K562 (cell line): ENCODE measurements around the gene KASH5.

ENCODE experiments used
- MTA3 ChIP-seq: fragments of 450-650 bp; formaldehyde crosslinking; IDR thresholded peaks from 2 replicates; pipeline ENCODE4 v1.6.1; 2017; ENCODE audit warnings: mild to moderate bottlenecking, borderline replicate concordance
- MYC ChIP-seq, 2 experiments: fragments of 250-450 bp in 1 of 2; sonication (Bioruptor Pico) in 1 of 2; IDR thresholded peaks; 2 replicates each; pipeline versions ENCODE4 v1.5.1 to v1.6.1; 2012 to 2021; ENCODE audit warnings: low read depth in 2 of 2, borderline replicate concordance in 1 of 2, improper control_type of control experiment in 1 of 2, low read length in 1 of 2, mild to moderate bottlenecking in 1 of 2, moderate library complexity in 1 of 2
- ZBTB33 ChIP-seq: sonication (generic); formaldehyde crosslinking; IDR thresholded peaks from 2 replicates; pipeline ENCODE4 v1.8.1; 2023; ENCODE audit warnings: mild to moderate bottlenecking, missing genetic modification reagents
- ZFX ChIP-seq: sonication (generic); formaldehyde crosslinking; IDR thresholded peaks from 2 replicates; pipeline ENCODE4 v1.8.0; 2022; ENCODE audit warnings: mild to moderate bottlenecking, missing genetic modification reagents, moderate library complexity
- ZNF431 ChIP-seq: sonication (generic); formaldehyde crosslinking; IDR thresholded peaks from 2 replicates; pipeline ENCODE4 v1.8.0; 2022; ENCODE audit warnings: mild to moderate bottlenecking, missing genetic modification reagents
- ZNF57 ChIP-seq: fragments of 450-650 bp; formaldehyde crosslinking; IDR thresholded peaks from 2 replicates; pipeline ENCODE4 v1.4.0; 2020; ENCODE audit warnings: mild to moderate bottlenecking, moderate library complexity
- TF ChIP-seq, protein P1 (sequence below), 3 experiments: IDR thresholded peaks in 2 of 3; conservative IDR thresholded peaks in 1 of 3; 2 replicates each; pipeline ENCODE4 v1.5.1; 2011 to 2012; ENCODE audit warnings: low read length in 3 of 3, mild to moderate bottlenecking in 3 of 3, control low read depth in 2 of 3, improper control_type of control experiment in 1 of 3, inconsistent platforms in 1 of 3, low read depth in 1 of 3, mixed read lengths in 1 of 3, moderate library complexity in 1 of 3; ENCODE audit not compliant: insufficient read depth in 2 of 3
- TF ChIP-seq, protein P2 (sequence below): sonication (generic); formaldehyde crosslinking; IDR thresholded peaks from 2 replicates; pipeline ENCODE4 v1.8.1; 2022; ENCODE audit warnings: missing genetic modification reagents

DNA sequence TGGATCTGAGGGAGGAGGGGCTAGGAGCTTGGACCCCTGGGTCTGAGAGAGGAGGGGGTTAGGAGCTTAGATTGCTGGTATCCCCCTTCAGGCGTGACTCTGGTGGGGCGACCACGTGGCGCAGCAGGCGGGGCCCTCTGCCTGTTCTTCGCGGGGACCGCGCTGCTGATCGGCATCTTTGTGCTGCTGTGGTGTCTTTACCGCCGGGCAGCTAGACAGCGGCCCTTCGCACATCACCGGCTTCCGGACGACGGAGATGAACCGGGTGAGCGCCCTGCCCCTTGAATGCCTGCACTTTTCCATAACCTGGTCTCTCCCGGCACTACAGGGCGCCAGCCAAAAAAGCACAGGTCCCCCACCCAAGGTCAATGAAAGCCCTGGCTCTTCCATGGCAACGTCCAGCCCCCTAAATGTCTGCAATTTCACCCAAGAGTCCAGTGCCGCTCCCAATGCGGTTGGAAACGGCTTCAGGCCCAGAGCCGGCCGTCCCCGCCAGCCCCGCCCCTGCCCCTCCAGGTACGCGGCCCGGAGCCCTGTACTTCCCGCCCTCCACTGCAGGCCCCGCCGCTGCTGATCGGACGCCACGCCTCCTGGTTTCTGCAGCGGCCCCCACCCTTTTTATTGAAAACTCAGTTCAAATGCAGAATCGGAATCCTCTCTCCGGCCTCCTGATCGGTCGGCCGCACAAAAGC is 40.0 kb downstream of the KASH5 start:
- TF ChIP-seq ZBTB33: no peak
- peak; percentile 63; the same call in 1 of the 2 replicates for TF ChIP-seq ZNF431 (CRISPR knock-in tag)
- peak; percentile 62 for TF ChIP-seq ZFX
- peak; percentile 82 for TF ChIP-seq MYC (IDR thresholded peaks at IDR 0.05; ENCODE audit: low read depth, low read length)
- TF ChIP-seq MYC (CRISPR knock-in tag; IDR thresholded peaks at IDR 0.05; ENCODE audit: borderline replicate concordance, low read depth): no peak
- TF ChIP-seq, protein P1, sequence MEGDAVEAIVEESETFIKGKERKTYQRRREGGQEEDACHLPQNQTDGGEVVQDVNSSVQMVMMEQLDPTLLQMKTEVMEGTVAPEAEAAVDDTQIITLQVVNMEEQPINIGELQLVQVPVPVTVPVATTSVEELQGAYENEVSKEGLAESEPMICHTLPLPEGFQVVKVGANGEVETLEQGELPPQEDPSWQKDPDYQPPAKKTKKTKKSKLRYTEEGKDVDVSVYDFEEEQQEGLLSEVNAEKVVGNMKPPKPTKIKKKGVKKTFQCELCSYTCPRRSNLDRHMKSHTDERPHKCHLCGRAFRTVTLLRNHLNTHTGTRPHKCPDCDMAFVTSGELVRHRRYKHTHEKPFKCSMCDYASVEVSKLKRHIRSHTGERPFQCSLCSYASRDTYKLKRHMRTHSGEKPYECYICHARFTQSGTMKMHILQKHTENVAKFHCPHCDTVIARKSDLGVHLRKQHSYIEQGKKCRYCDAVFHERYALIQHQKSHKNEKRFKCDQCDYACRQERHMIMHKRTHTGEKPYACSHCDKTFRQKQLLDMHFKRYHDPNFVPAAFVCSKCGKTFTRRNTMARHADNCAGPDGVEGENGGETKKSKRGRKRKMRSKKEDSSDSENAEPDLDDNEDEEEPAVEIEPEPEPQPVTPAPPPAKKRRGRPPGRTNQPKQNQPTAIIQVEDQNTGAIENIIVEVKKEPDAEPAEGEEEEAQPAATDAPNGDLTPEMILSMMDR (IDR thresholded peaks at IDR 0.05 in 2 of 3, conservative IDR thresholded peaks at IDR 0.05 in 1 of 3; ENCODE audit: insufficient read depth in 2 of 3, low read depth in 1 of 3, low read length in 3 of 3): no peak
- TF ChIP-seq ZNF57 (CRISPR knock-in tag): no peak
- TF ChIP-seq MTA3: 0 out of 2 replicates have a peak, but pooled peaks have one; percentile 38
- TF ChIP-seq, protein P2, sequence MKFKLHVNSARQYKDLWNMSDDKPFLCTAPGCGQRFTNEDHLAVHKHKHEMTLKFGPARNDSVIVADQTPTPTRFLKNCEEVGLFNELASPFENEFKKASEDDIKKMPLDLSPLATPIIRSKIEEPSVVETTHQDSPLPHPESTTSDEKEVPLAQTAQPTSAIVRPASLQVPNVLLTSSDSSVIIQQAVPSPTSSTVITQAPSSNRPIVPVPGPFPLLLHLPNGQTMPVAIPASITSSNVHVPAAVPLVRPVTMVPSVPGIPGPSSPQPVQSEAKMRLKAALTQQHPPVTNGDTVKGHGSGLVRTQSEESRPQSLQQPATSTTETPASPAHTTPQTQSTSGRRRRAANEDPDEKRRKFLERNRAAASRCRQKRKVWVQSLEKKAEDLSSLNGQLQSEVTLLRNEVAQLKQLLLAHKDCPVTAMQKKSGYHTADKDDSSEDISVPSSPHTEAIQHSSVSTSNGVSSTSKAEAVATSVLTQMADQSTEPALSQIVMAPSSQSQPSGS (CRISPR knock-in tag): no peak
